H1 (cell line): Measurements from ENCODE around the gene ZPBP. TPM values are rescaled to one million over a fixed set of nuclear protein-coding genes. Genes with fewer than 3 reads are reported as not detected.
A peak's percentile ranks its signal among the peaks of the same experiment; 100 is the strongest.

Experiments
- CTCF ChIA-PET: fragments of 300-600 bp; sonication (Branson Sonifier 250); formaldehyde crosslinking; loops from one replicate; lab custom pipeline; 2021; ENCODE audit not compliant: partially characterized antibody; lab: Charles Lee
- POLR2A ChIA-PET: fragments of 300-600 bp; sonication (Branson Sonifier 250); formaldehyde crosslinking; loops from one replicate; lab custom pipeline; 2021; ENCODE audit warnings: inconsistent platforms; ENCODE audit not compliant: partially characterized antibody; lab: Charles Lee
- DNase-seq, 2 experiments: peaks; one replicate each; pipeline versions ENCODE4 v3.0.0 to v3.0.0-alpha.2; 2010 to 2022; ENCODE audit warnings: low spot score in 2 of 2, low read depth in 1 of 2, mixed read lengths in 1 of 2
- FAIRE-seq: peaks from 2 replicates; lab custom pipeline; 2011; peaks lifted over from hg19 to GRCh38; lab: Jason Lieb, UNC
- H2AFZ ChIP-seq: 2 replicates; pipeline ENCODE4 v1.8.1; 2012; ENCODE audit warnings: low read length, inconsistent platforms
- H2AK5ac ChIP-seq: 2 replicates; pipeline ENCODE4 v1.6.1; 2013; ENCODE audit warnings: low read depth, low read length
- H2BK120ac ChIP-seq: replicated peaks from 2 replicates; pipeline ENCODE3; 2013; ENCODE audit warnings: low read depth, low read length, inconsistent platforms
- H2BK12ac ChIP-seq: 2 replicates; pipeline ENCODE4 v1.6.1; 2013; ENCODE audit warnings: low read depth, low read length
- H2BK15ac ChIP-seq: 2 replicates; pipeline ENCODE4 v1.6.1; 2013; ENCODE audit warnings: low read length
- H2BK20ac ChIP-seq: 2 replicates; pipeline ENCODE4 v1.6.1; 2013; ENCODE audit warnings: low read length
- H2BK5ac ChIP-seq: 2 replicates; pipeline ENCODE4 v1.6.1; 2013; ENCODE audit warnings: low read depth, low read length
- H3K14ac ChIP-seq: 2 replicates; pipeline ENCODE4 v1.6.1; 2013; ENCODE audit warnings: inconsistent platforms; ENCODE audit not compliant: insufficient read length
- H3K18ac ChIP-seq: 2 replicates; pipeline ENCODE4 v1.6.1; 2013; ENCODE audit warnings: low read length; ENCODE audit errors: extremely low read depth
- H3K23ac ChIP-seq: 2 replicates; pipeline ENCODE4 v1.6.1; 2013; ENCODE audit warnings: inconsistent platforms; ENCODE audit not compliant: insufficient read length
- H3K23me2 ChIP-seq: 2 replicates; pipeline ENCODE4 v1.6.1; 2013; ENCODE audit warnings: low read depth, low read length
- H3K27ac ChIP-seq: 2 replicates; pipeline ENCODE4 v1.6.1; 2011; ENCODE audit warnings: low read depth, low read length, inconsistent platforms
- H3K27me3 ChIP-seq, 4 experiments: replicated peaks in 1 of 4; 1 replicate in 1 of 4; 2 replicates in 3 of 4; pipeline versions ENCODE4 v1.6.1 to v1.8.1; 2011 to 2013; ENCODE audit warnings: low read length in 3 of 4, mild to moderate bottlenecking in 3 of 4, inconsistent platforms in 2 of 4, mixed read lengths in 2 of 4, moderate library complexity in 1 of 4; ENCODE audit not compliant: control insufficient read depth in 3 of 4, insufficient read depth in 3 of 4; ENCODE audit errors: extremely low read depth in 1 of 4
- H3K36me3 ChIP-seq, 4 experiments: 2 replicates each; pipeline versions ENCODE4 v1.6.1 to v1.8.1; 2011 to 2013; ENCODE audit warnings: mild to moderate bottlenecking in 4 of 4, low read length in 3 of 4, moderate library complexity in 2 of 4, control low read depth in 1 of 4, inconsistent platforms in 1 of 4; ENCODE audit not compliant: insufficient read depth in 4 of 4, control insufficient read depth in 2 of 4
- H3K4ac ChIP-seq: replicated peaks from 2 replicates; pipeline ENCODE3; 2013; ENCODE audit warnings: low read length, low read depth, mixed read lengths, inconsistent platforms; ENCODE audit not compliant: insufficient read length
- H3K4me1 ChIP-seq, 4 experiments: replicated peaks in 1 of 4; 1 replicate in 1 of 4; 2 replicates in 3 of 4; pipeline versions ENCODE4 v1.6.1 to v1.8.1; 2011 to 2013; ENCODE audit warnings: low read length in 3 of 4, inconsistent platforms in 2 of 4, mixed read lengths in 1 of 4; ENCODE audit not compliant: insufficient read depth in 4 of 4, control insufficient read depth in 3 of 4
- H3K4me2 ChIP-seq, 2 experiments: 2 replicates each; pipeline versions ENCODE4 v1.6.1 to v1.8.1; 2011 to 2013; ENCODE audit warnings: low read depth in 2 of 2, low read length in 2 of 2, control low read depth in 1 of 2, inconsistent platforms in 1 of 2, mild to moderate bottlenecking in 1 of 2; ENCODE audit not compliant: insufficient read depth in 1 of 2
- H3K4me3 ChIP-seq, 4 experiments: fragments of 200-600, 300-600 bp in 1 of 4; sonication (generic), shearing (Covaris generic), sonication (Bioruptor Twin) in 1 of 4; 2 replicates each; pipeline versions ENCODE4 v1.5.1 to v1.8.1; 2011 to 2016; ENCODE audit warnings: low read length in 4 of 4, low read depth in 3 of 4, control low read depth in 2 of 4, inconsistent platforms in 2 of 4, mild to moderate bottlenecking in 2 of 4, mixed read lengths in 1 of 4, moderate library complexity in 1 of 4; ENCODE audit not compliant: insufficient read depth in 2 of 4; ENCODE audit errors: extremely low read depth in 1 of 4
- H3K56ac ChIP-seq: replicated peaks from 2 replicates; pipeline ENCODE3; 2013; ENCODE audit warnings: low read depth, mild to moderate bottlenecking, mixed read lengths, low read length, inconsistent platforms; ENCODE audit not compliant: insufficient read length
- H3K79me1 ChIP-seq: 2 replicates; pipeline ENCODE4 v1.6.1; 2013; ENCODE audit warnings: low read depth, low read length, control low read depth
- H3K79me2 ChIP-seq, 2 experiments: 2 replicates each; pipeline versions ENCODE4 v1.6.1 to v1.8.1; 2012 to 2013; ENCODE audit warnings: low read length in 2 of 2, mild to moderate bottlenecking in 2 of 2, inconsistent platforms in 1 of 2; ENCODE audit not compliant: insufficient read depth in 2 of 2, control insufficient read depth in 1 of 2
- H3K9ac ChIP-seq, 4 experiments: replicated peaks in 1 of 4; 1 replicate in 1 of 4; 2 replicates in 3 of 4; pipeline versions ENCODE4 v1.6.1 to v1.8.1; 2011 to 2013; ENCODE audit warnings: low read depth in 3 of 4, low read length in 3 of 4, control low read depth in 2 of 4, mild to moderate bottlenecking in 2 of 4, moderate library complexity in 2 of 4, inconsistent platforms in 1 of 4; ENCODE audit errors: extremely low read depth in 1 of 4
- H3K9me3 ChIP-seq, 2 experiments: 2 replicates each; pipeline versions ENCODE4 v1.6.1 to v1.8.1; 2012 to 2013; ENCODE audit warnings: mild to moderate bottlenecking in 2 of 2, moderate library complexity in 2 of 2, control low read depth in 1 of 2, inconsistent platforms in 1 of 2, low read depth in 1 of 2, low read length in 1 of 2, mixed read lengths in 1 of 2; ENCODE audit not compliant: insufficient read depth in 2 of 2
- H4K20me1 ChIP-seq, 2 experiments: replicated peaks in 1 of 2; 2 replicates each; pipeline versions ENCODE3 to v1.8.1; 2011 to 2013; ENCODE audit warnings: inconsistent platforms in 2 of 2, low read length in 2 of 2, mild to moderate bottlenecking in 1 of 2; ENCODE audit not compliant: insufficient read depth in 2 of 2, control insufficient read depth in 1 of 2
- H4K5ac ChIP-seq: 2 replicates; pipeline ENCODE4 v1.6.1; 2013; ENCODE audit warnings: low read length, low read depth, mixed read lengths, inconsistent platforms; ENCODE audit not compliant: insufficient read length
- H4K8ac ChIP-seq: 2 replicates; pipeline ENCODE4 v1.8.0; 2013; ENCODE audit warnings: mild to moderate bottlenecking, moderate library complexity, low read length, inconsistent platforms; ENCODE audit not compliant: insufficient read depth; ENCODE audit errors: extremely low read depth
- H4K91ac ChIP-seq: replicated peaks from 2 replicates; pipeline ENCODE3; 2013; ENCODE audit warnings: low read length, mixed read lengths, inconsistent platforms; ENCODE audit not compliant: insufficient read length
- BRCA1 ChIP-seq: IDR thresholded peaks from 2 replicates; pipeline ENCODE4 v1.6.1; 2012; ENCODE audit warnings: low read depth, low read length, improper control_type of control experiment
- CREB1 ChIP-seq: IDR thresholded peaks from 2 replicates; pipeline ENCODE4 v1.6.1; 2012; ENCODE audit warnings: inconsistent platforms
- CTBP2 ChIP-seq: IDR thresholded peaks from 2 replicates; pipeline ENCODE4 v1.7.0; 2011; ENCODE audit warnings: borderline replicate concordance, mild to moderate bottlenecking, moderate library complexity, mixed read lengths, low read length; ENCODE audit not compliant: insufficient read depth, insufficient read length
- KDM4A ChIP-seq: IDR thresholded peaks from one replicate; pipeline ENCODE4 v1.7.1; 2012; ENCODE audit warnings: low read depth, mild to moderate bottlenecking, moderate library complexity, low read length, inconsistent platforms; ENCODE audit not compliant: severe bottlenecking
- RNF2 ChIP-seq: fragments of 200-900, 300-1000 bp; sonication (generic); IDR thresholded peaks from 2 replicates; pipeline ENCODE4 v1.7.1; 2016; ENCODE audit warnings: borderline replicate concordance, low read depth, mild to moderate bottlenecking, antibody characterized with exemption, low read length; ENCODE audit not compliant: poor library complexity, severe bottlenecking; ENCODE audit errors: missing control alignments
- SP1 ChIP-seq: IDR thresholded peaks from 2 replicates; pipeline ENCODE4 v1.6.1; 2011; ENCODE audit warnings: low read depth, low read length
- SP2 ChIP-seq: IDR thresholded peaks from 2 replicates; pipeline ENCODE4 v1.6.1; 2012; ENCODE audit warnings: mild to moderate bottlenecking, low read length, inconsistent platforms
- TAF7 ChIP-seq: optimal IDR thresholded peaks from 2 replicates; pipeline ENCODE3; 2011; ENCODE audit warnings: low read depth, mild to moderate bottlenecking, inconsistent platforms, low read length, moderate library complexity, borderline replicate concordance
- WGBS, 2 experiments: shearing (Covaris generic) in 1 of 2; methylation state at CpG; one replicate each; pipeline versions ENCODE4 v1.1.6 to v1.1.7; 2013 to 2015; ENCODE audit warnings: low lambda C conversion rate in 2 of 2, mixed read lengths in 2 of 2, inconsistent platforms in 1 of 2, low coverage in 1 of 2, missing lambda C conversion rate in 1 of 2; ENCODE audit not compliant: insufficient replicate concordance in 2 of 2, insufficient coverage in 1 of 2, insufficient read length in 1 of 2; ENCODE audit errors: extremely low coverage in 1 of 2, missing lambda C conversion rate in 1 of 2; 5-methylcytosine and 5-hydroxymethylcytosine counted together
- polyA plus RNA-seq, 7 experiments: library from polyadenylated mRNA; depleted of rRNA in 3 of 7; stranded (reverse) in 5 of 7; unstranded in 2 of 7; fragments of >200 nt in 5 of 7; fragments of 200-250 nt in 2 of 7; gene quantifications; 1 replicate in 5 of 7; 2 replicates in 1 of 7; 4 replicates in 1 of 7; pipeline versions ENCODE4 v1.2.1 to v1.2.3, GENCODE V29; 2011 to 2013; ENCODE audit warnings: missing spikeins in 2 of 7, mixed read lengths in 2 of 7
- total RNA-seq: library from RNA; stranded (reverse); fragmentation: NEBNext Ultra II Directional; extraction: Animal tissue kit (Norgen Biotek cat#: 25700); gene quantifications from 2 replicates; pipeline ENCODE4 v1.2.1, GENCODE V29; 2021

ZPBP gene
- total and polyA plus RNA-seq, 2 of the 8 experiments (the other 6 are each of a cell fraction or from before 2014, with no cell fraction given), result not detected

- no peaks in the 10 kb centered on the region for H3K27me3 ChIP-seq
- H4K20me1 ChIP-seq, result no peaks in the 10 kb centered on the region
- WGBS, 2 experiments, result 87% methylated on average over 5 of the region's 5 CpGs; no CpG with 5 or more reads in 1 of the 2 experiments
- FAIRE-seq, result peak; percentile 57
- H3K56ac ChIP-seq, result no peak overlapping the region
- no peak overlapping the region for H3K9ac ChIP-seq
- H4K8ac ChIP-seq, result no peak overlapping the region
- TF ChIP-seq SP2, result no peak
- no peak for TF ChIP-seq TAF7
- no peak for TF ChIP-seq BRCA1
- TF ChIP-seq KDM4A, result no peak
- no peak for TF ChIP-seq CTBP2
- TF ChIP-seq CREB1, result no peak
- no peak for TF ChIP-seq SP1
- no peak for TF ChIP-seq RNF2
- ChIA-PET CTCF (no interaction called here), POLR2A (no interaction called here)
- no peak overlapping the region for H2BK120ac ChIP-seq
- no peak overlapping the region for H2BK15ac ChIP-seq
- H2AK5ac ChIP-seq, result no peak overlapping the region
- no peak overlapping the region for H3K4ac ChIP-seq
- H3K14ac ChIP-seq, result no peak overlapping the region
- no peaks in the 10 kb centered on the region for H3K36me3 ChIP-seq
- no peak overlapping the region for H3K23ac ChIP-seq
- H4K91ac ChIP-seq, result no peak overlapping the region
- no peak overlapping the region for H2AFZ ChIP-seq
- H2BK20ac ChIP-seq, result no peak overlapping the region
- no peaks in the 10 kb centered on the region for H3K4me1 ChIP-seq
- H4K5ac ChIP-seq, result no peak overlapping the region
- DNase-seq, result no peak
- H3K9me3 ChIP-seq, result 0 out of 4 replicates have a peak, but pooled peaks cover 0 to 4% of the 10 kb centered on the region in 2 experiments
- H2BK5ac ChIP-seq, result no peak overlapping the region
- H3K18ac ChIP-seq, result no peak overlapping the region
- H2BK12ac ChIP-seq, result no peak overlapping the region
- H3K4me2 ChIP-seq, result no peak overlapping the region
- H3K79me1 ChIP-seq, result no peaks in the 10 kb centered on the region
- no peaks in the 10 kb centered on the region for H3K23me2 ChIP-seq
- no peak overlapping the region for H3K27ac ChIP-seq
- H3K4me3 ChIP-seq, result no peak overlapping the region
- no peaks in the 10 kb centered on the region for H3K79me2 ChIP-seq
Observed at GRCh38 chr7:50085344-50085743, 7.7 kb downstream of the ZPBP start.
